ENCODE measurements around the gene ENC1. TPM values are rescaled to one million over a fixed set of nuclear protein-coding genes. Genes with fewer than 3 reads are reported as not detected.

Gene ENC1
- total and polyA plus RNA-seq, 7 donors: 0.58 to 28.3 (median 2.8) TPM

DNA sequence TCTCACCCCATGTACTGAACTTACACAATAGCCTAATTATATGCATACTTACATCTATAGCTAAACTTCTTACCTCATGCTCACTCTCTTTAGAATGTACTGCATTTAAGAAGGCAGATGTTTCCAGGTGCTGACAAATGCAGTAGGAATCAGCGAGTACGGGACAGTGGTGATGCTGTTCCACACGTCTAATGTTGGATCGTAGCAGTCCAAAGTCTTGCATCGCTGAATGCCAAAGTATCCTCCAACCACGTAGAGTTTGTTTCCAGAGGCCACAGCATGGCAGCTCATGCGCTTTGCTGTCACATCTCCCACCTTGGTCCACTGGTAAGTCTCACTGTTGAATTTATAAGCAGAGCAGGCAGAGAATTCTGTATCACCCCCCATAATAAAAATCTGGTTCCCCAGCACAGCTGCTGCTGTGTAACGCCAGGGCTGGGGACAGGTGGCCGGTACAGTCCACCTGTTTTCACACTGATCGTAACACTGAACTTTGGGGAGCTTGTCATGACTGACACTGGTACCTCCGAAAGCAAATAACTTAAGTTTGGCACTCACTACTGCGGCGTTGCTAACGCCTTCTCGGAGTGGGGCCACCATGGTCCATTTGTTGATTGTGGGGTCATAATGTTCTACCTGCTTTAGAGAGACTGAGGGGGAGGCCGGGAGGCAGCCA, 5.8 kb downstream of the ENC1 start:
- Histone ChIP-seq H3K36me3 (ENCODE audit: insufficient read depth in 1 of 2, low read depth in 1 of 2) (peaks cover 0 to 65% of the 10 kb centered on the region in 2 donors), H3K4me3 (no peak overlapping the region), H3K9me3 (no peaks in the 10 kb centered on the region), H3K27ac (no peak overlapping the region), H3K4me1 (peaks cover 23% of the 10 kb centered on the region), H3K27me3 (ENCODE audit: insufficient read depth in 3 of 3, low read length in 2 of 3) (no peaks in the 10 kb centered on the region)
- WGBS, 3 donors: 84 to 93% (median 87%) methylated on average over 16 of the region's 16 CpGs
- intact Hi-C loops (cut with DNase I): loop anchor here in 1 of 2 donors (10.0 kb wide), 1 partner anchor 230 kb away; no protein-coding TSS in a partner anchor
- no peak for DNase-seq
- no peak for ATAC-seq
- TF ChIP-seq, protein P1, sequence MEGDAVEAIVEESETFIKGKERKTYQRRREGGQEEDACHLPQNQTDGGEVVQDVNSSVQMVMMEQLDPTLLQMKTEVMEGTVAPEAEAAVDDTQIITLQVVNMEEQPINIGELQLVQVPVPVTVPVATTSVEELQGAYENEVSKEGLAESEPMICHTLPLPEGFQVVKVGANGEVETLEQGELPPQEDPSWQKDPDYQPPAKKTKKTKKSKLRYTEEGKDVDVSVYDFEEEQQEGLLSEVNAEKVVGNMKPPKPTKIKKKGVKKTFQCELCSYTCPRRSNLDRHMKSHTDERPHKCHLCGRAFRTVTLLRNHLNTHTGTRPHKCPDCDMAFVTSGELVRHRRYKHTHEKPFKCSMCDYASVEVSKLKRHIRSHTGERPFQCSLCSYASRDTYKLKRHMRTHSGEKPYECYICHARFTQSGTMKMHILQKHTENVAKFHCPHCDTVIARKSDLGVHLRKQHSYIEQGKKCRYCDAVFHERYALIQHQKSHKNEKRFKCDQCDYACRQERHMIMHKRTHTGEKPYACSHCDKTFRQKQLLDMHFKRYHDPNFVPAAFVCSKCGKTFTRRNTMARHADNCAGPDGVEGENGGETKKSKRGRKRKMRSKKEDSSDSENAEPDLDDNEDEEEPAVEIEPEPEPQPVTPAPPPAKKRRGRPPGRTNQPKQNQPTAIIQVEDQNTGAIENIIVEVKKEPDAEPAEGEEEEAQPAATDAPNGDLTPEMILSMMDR (IDR thresholded peaks at IDR 0.05): no peak

- DNase-seq (no peak), ATAC-seq (no peak)
- Histone ChIP-seq H3K4me1 (peaks cover 17% of the 10 kb centered on the region), H3K9me3 (no peaks in the 10 kb centered on the region), H3K27me3 (ENCODE audit: insufficient read depth in 3 of 3, low read length in 2 of 3) (no peaks in the 10 kb centered on the region), H3K27ac (no peak overlapping the region), H3K4me3 (no peak overlapping the region), H3K36me3 (ENCODE audit: insufficient read depth in 1 of 2, low read depth in 1 of 2) (peaks cover 0 to 75% of the 10 kb centered on the region in 2 donors)
- TF ChIP-seq, protein P1 (IDR thresholded peaks at IDR 0.05): no peak
- intact Hi-C loops (cut with DNase I): loop anchor here in 1 of 2 donors (10.0 kb wide), 1 partner anchor 229 kb away; no protein-coding TSS in a partner anchor
- WGBS, 3 donors: 70 to 72% (median 71%) methylated on average over 9 of the region's 9 CpGs
These were observed 6.8 kb downstream of the ENC1 start for GRCh38 chr5:74633695-74634094.

DNA sequence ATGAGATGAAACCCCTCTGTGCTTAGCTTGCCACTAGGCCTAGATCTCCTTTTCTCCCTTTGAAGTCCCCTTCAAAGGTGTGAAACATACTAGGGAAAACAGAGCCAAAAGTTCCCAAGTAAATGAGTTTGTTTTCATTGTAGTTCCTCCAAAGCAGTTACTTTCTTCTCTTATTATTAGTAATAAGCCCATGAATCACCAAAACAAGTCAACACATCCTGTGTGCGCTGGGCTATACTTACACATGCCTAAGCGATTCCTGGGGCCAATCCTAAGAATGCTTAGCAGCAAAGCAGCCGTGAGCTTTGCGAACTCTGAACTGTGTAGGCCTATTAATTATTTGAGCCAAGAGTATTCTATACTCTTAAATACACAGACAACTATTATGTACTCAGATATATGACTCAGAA, 7.6 kb downstream of the ENC1 start:
- Histone ChIP-seq H3K4me1 (peaks cover 10% of the 10 kb centered on the region), H3K36me3 (ENCODE audit: insufficient read depth in 1 of 2, low read depth in 1 of 2) (peaks cover 0 to 83% of the 10 kb centered on the region in 2 donors), H3K9me3 (no peaks in the 10 kb centered on the region), H3K4me3 (no peak overlapping the region), H3K27ac (no peak overlapping the region), H3K27me3 (ENCODE audit: insufficient read depth in 3 of 3, low read length in 2 of 3) (no peaks in the 10 kb centered on the region)
- TF ChIP-seq, protein P1 (IDR thresholded peaks at IDR 0.05): no peak
- 87 to 94% (median 92%) methylated on average over 4 of the region's 4 CpGs for WGBS, 3 donors
- ATAC-seq (no peak), DNase-seq (no peak)
- intact Hi-C loops (cut with DNase I): loop anchor here in 1 of 2 donors (10.0 kb wide), 1 partner anchor 228 kb away; no protein-coding TSS in a partner anchor

GRCh38 chr5:74631081-74631953, 9.2 kb downstream of the ENC1 start:
- Histone ChIP-seq H3K36me3 (ENCODE audit: insufficient read depth in 1 of 2, low read depth in 1 of 2) (peaks cover 0 to 94% of the 10 kb centered on the region in 2 donors), H3K4me1 (peaks cover 8% of the 10 kb centered on the region), H3K27ac (no peak overlapping the region), H3K4me3 (no peak overlapping the region), H3K9me3 (no peaks in the 10 kb centered on the region), H3K27me3 (ENCODE audit: insufficient read depth in 3 of 3, low read length in 2 of 3) (no peaks in the 10 kb centered on the region)
- intact Hi-C loops (cut with DNase I): loop anchor here in 1 of 2 donors (10.0 kb wide), 1 partner anchor 227 kb away; no protein-coding TSS in a partner anchor
- DNase-seq (no peak), ATAC-seq (peak in 1 of 4 donors; percentile 44)
- WGBS, 3 donors: 70 to 80% (median 73%) methylated on average over 11 of the region's 11 CpGs
- TF ChIP-seq, protein P1 (IDR thresholded peaks at IDR 0.05): no peak
